GM18861 (cell line): ENCODE measurements around the gene CPXM2.

Experiments
- ATAC-seq: cut with Tn5 transposase; IDR thresholded peaks from one replicate; pipeline ENCODE4 v1.9.1; 2021; ENCODE audit not compliant: unreplicated experiment

CPXM2 gene

GRCh38 chr10:123704076-123704475 lies 187.5 kb downstream of the CPXM2 start:
- no peak for ATAC-seq

GRCh38 chr10:123703195-123703790 lies 188.3 kb downstream of the CPXM2 start:
- no peak for ATAC-seq
